Ovary (tissue), 9 donors: Measurements from ENCODE around the gene RSPH1. TPM values are rescaled to one million over a fixed set of nuclear protein-coding genes. Genes with fewer than 3 reads are reported as not detected.

Experiments used
- DNase-seq, 5 donors: peaks; one replicate each; pipeline ENCODE4 v3.0.0-alpha.2; 2019 to 2020
- H3K27ac ChIP-seq, 2 donors: fragments of 200-600 bp; one replicate each; pipeline versions ENCODE4 v1.5.1 to v1.8.0; 2019 to 2022
- H3K27me3 ChIP-seq: fragments of 200-600 bp; one replicate; pipeline ENCODE4 v1.8.0; 2022
- H3K36me3 ChIP-seq: fragments of 200-600 bp; sonication (generic); one replicate; pipeline ENCODE4 v1.5.1; 2019
- H3K4me1 ChIP-seq: one replicate; pipeline ENCODE4 v1.8.1; 2013; ENCODE audit warnings: mild to moderate bottlenecking, moderate library complexity; ENCODE audit not compliant: insufficient read depth
- H3K4me3 ChIP-seq: fragments of 200-600 bp; sonication (generic); one replicate; pipeline ENCODE4 v1.5.1; 2017
- H3K9me3 ChIP-seq, 2 donors: fragments of 200-600 bp in 1 of 2; sonication (generic) in 1 of 2; one replicate each; pipeline versions ENCODE4 v1.5.1 to v1.8.1; 2013 to 2019; ENCODE audit warnings: mild to moderate bottlenecking in 1 of 2, moderate library complexity in 1 of 2
- CTCF ChIP-seq, 3 donors: fragments of 450-650 bp in 2 of 3; fragments of 200-600 bp in 1 of 3; IDR thresholded peaks; one replicate each; pipeline versions ENCODE4 v1.5.1 to v1.8.0; 2016 to 2022; ENCODE audit warnings: antibody characterized with exemption in 3 of 3, mild to moderate bottlenecking in 1 of 3
- EP300 ChIP-seq: sonication (generic); formaldehyde crosslinking; IDR thresholded peaks from one replicate; pipeline ENCODE4 v1.6.1; 2017; ENCODE audit warnings: antibody characterized with exemption
- POLR2A ChIP-seq: fragments of 450-650 bp; IDR thresholded peaks from one replicate; pipeline ENCODE4 v1.6.1; 2017; ENCODE audit warnings: antibody characterized with exemption, mild to moderate bottlenecking, moderate library complexity
- WGBS, 3 donors: extraction: QIAGEN DNeasy Blood & Tissue Kit in 1 of 3; methylation state at CpG; one replicate each; pipeline versions ENCODE4 v1.1.5 to v1.1.7; 2013 to 2017; 5-methylcytosine and 5-hydroxymethylcytosine counted together
- intact Hi-C, 4 donors: fragments of 100-400 bp; cut with DNase I; formaldehyde crosslinking; loops; one replicate each; pipeline versions ENCODE4 v1.11.0 to v1.15.1; 2022 to 2023
- polyA plus RNA-seq, 2 donors: library from polyadenylated mRNA; stranded (reverse); fragments of 200-250 nt in 1 of 2; fragments of 350-450 nt in 1 of 2; fragmentation: Illumina TruSeq in 1 of 2; extraction: RNeasy Lipid Tissue Mini Kit (QIAGEN cat#74804) in 1 of 2; gene quantifications; one replicate each; pipeline ENCODE4 v1.2.3, GENCODE V29; 2013 to 2014
- total RNA-seq, 7 donors: library from RNA; depleted of rRNA in 2 of 7; stranded (reverse); fragments of >200 nt in 2 of 7; fragmentation: NEBNext Ultra II Directional in 3 of 7; extraction: Animal tissue kit (Norgen Biotek cat#: 25700) in 3 of 7; gene quantifications; one replicate each; pipeline versions ENCODE4 v1.1.0 to v1.2.4, GENCODE V29; 2016 to 2023
- donor health status: DM: no; HTN: no; CAD: no; lungs with moderate emphysema.
- donor health status: DM: no; HTN: no; CAD: no.
- donor health status: Bipolar disorder and iron deficiency.
- donor health status: DM: yes; HTN: yes; CAD: no.
- donor health status: DM: no; HTN: no; CAD: no.
- donor health status: DM: yes; HTN: yes; CAD: no.

Gene RSPH1
- total and polyA plus RNA-seq, 9 donors = 0.76 to 37.5 (median 2.5) TPM

DNA sequence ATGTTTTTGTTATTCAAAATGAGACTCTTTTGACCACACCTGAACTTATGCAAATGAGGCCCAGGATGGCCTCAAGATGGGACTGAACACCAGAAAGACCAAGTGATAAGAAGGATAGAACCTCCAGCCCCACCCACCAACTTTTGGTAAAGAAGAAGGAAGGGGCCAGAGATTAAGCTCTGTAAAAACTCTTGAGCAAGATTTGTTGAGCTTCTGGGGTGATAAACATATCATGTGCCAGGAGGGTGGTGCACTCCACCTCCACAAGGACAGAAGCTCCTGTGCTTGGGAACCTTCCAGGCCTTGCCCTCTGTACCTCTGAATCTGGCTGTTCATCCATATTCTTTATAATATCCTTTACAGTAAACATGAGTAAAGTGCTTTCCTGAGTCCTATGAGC is 5.3 kb downstream of the RSPH1 start:
- Histone ChIP-seq H3K36me3 (no peaks in the 10 kb centered on the region), H3K27me3 (no peaks in the 10 kb centered on the region), H3K4me3 (no peak overlapping the region), H3K9me3 (no peaks in the 10 kb centered on the region), H3K4me1 (no peaks in the 10 kb centered on the region), H3K27ac (no peak overlapping the region)
- intact Hi-C loops = loop anchor here in 1 of 4 donors (10.0 kb wide), 1 partner anchor 1006 kb away; no protein-coding TSS in a partner anchor
- TF ChIP-seq POLR2A = no peak
- no peak for TF ChIP-seq EP300
- TF ChIP-seq CTCF (IDR thresholded peaks at IDR 0.05) = no peak
- no peak for DNase-seq

GRCh38 chr21:42489991-42490390 is 6.0 kb downstream of the RSPH1 start:
- WGBS, 3 donors = 78 to 80% (median 79%) methylated on average over 4 of the region's 4 CpGs
- Histone ChIP-seq H3K4me1 (no peaks in the 10 kb centered on the region), H3K9me3 (no peaks in the 10 kb centered on the region), H3K27me3 (no peaks in the 10 kb centered on the region), H3K36me3 (no peaks in the 10 kb centered on the region), H3K27ac (no peak overlapping the region), H3K4me3 (no peak overlapping the region)
- no peak for DNase-seq
- intact Hi-C loops = loop anchor here in 1 of 4 donors (10.0 kb wide), 1 partner anchor 1005 kb away; no protein-coding TSS in a partner anchor
- TF ChIP-seq POLR2A = no peak
- no peak for TF ChIP-seq CTCF (IDR thresholded peaks at IDR 0.05)
- no peak for TF ChIP-seq EP300

GRCh38 chr21:42489006-42489563 is 6.9 kb downstream of the RSPH1 start:
- Histone ChIP-seq H3K4me3 (no peak overlapping the region), H3K4me1 (no peaks in the 10 kb centered on the region), H3K27me3 (no peaks in the 10 kb centered on the region), H3K27ac (no peak overlapping the region), H3K9me3 (no peaks in the 10 kb centered on the region), H3K36me3 (no peaks in the 10 kb centered on the region)
- TF ChIP-seq EP300 (no peak), POLR2A (no peak), CTCF (IDR thresholded peaks at IDR 0.05) (no peak)
- intact Hi-C loops = no loop called here
- no peak for DNase-seq
- 59 to 73% (median 72%) methylated on average over 2 of the region's 2 CpGs for WGBS, 3 donors

DNA sequence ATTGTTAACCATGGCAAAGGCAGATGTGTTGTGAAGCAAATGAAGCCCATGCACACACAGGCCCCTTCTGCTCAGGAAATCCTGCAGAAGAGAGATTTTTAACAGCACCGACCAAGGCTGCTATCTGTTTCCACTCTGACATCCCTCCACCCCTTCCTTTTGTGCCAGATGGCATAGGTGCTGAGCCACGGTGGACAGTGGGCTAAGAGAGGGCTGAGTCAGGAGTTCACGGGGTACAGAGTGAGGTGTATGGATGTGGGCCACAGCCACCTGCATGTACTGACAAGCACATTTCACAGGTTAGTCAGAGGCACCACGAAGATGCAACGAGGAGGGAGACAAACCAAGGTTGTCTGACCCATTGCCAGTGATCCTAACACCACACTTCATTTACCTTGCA is 9.5 kb downstream of the RSPH1 start:
- intact Hi-C loops = no loop called here

More for the DNA sequence above, 9.5 kb downstream of the RSPH1 start:
- DNase-seq = no peak
- no peak for TF ChIP-seq POLR2A
- no peak for TF ChIP-seq EP300
- no peak for TF ChIP-seq CTCF (IDR thresholded peaks at IDR 0.05)
- Histone ChIP-seq H3K27ac (no peak overlapping the region), H3K4me3 (no peak overlapping the region), H3K36me3 (no peaks in the 10 kb centered on the region), H3K27me3 (no peaks in the 10 kb centered on the region), H3K4me1 (no peaks in the 10 kb centered on the region), H3K9me3 (no peaks in the 10 kb centered on the region)
- WGBS, 3 donors = 66 to 67% (median 67%) methylated on average over 5 of the region's 5 CpGs
